Neural cell (in vitro differentiated cells): ENCODE data around the gene TIMM44. TPM values are rescaled to one million over a fixed set of nuclear protein-coding genes. Genes with fewer than 3 reads are reported as not detected.
A peak's percentile ranks its signal among the peaks of the same experiment; 100 is the strongest.

Experiments used
- H2AFZ ChIP-seq: fragments of 200-600, 300-800 bp; sonication (generic), shearing (Covaris generic); 2 replicates; pipeline ENCODE4 v1.6.0; 2014; ENCODE audit warnings: low read depth, mild to moderate bottlenecking, antibody characterized with exemption, low read length, moderate library complexity
- H3F3A ChIP-seq: fragments of 200-600 bp; shearing (Covaris generic); 2 replicates; pipeline ENCODE4 v1.6.1; 2016; ENCODE audit warnings: mild to moderate bottlenecking, moderate library complexity, mixed read lengths, antibody characterized with exemption, low read length; ENCODE audit not compliant: insufficient read depth, poor library complexity, severe bottlenecking
- H3K27ac ChIP-seq: fragments of 200-600, 300-800 bp; sonication (generic), shearing (Covaris generic); 2 replicates; pipeline ENCODE4 v1.5.1; 2014; ENCODE audit warnings: mild to moderate bottlenecking, low read length, moderate library complexity
- H3K27me3 ChIP-seq: fragments of 300-800, 200-600 bp; sonication (generic), shearing (Covaris generic); 2 replicates; pipeline ENCODE4 v1.6.0; 2014; ENCODE audit warnings: mild to moderate bottlenecking, low read depth, low read length, moderate library complexity; ENCODE audit not compliant: insufficient read depth
- H3K36me3 ChIP-seq: fragments of 300-800, 200-600 bp; sonication (generic), shearing (Covaris generic); 2 replicates; pipeline ENCODE4 v1.5.1; 2014; ENCODE audit warnings: mild to moderate bottlenecking, antibody characterized with exemption, low read length, moderate library complexity; ENCODE audit not compliant: insufficient read depth
- H3K4me2 ChIP-seq: fragments of 300-800, 200-600 bp; sonication (generic), shearing (Covaris generic); 2 replicates; pipeline ENCODE4 v1.6.0; 2014; ENCODE audit warnings: mild to moderate bottlenecking, low read length
- H3K4me3 ChIP-seq: fragments of 300-800, 200-600 bp; sonication (generic), shearing (Covaris generic); 2 replicates; pipeline ENCODE4 v1.5.1; 2014; ENCODE audit warnings: mild to moderate bottlenecking, low read length, moderate library complexity
- H3K79me2 ChIP-seq: fragments of 200-600 bp; shearing (Covaris generic); replicated peaks from 2 replicates; pipeline ENCODE4 v1.6.0; 2014; ENCODE audit warnings: mild to moderate bottlenecking, low read length, moderate library complexity; ENCODE audit not compliant: insufficient read depth
- H3K9ac ChIP-seq: fragments of 300-800, 200-600 bp; sonication (generic), shearing (Covaris generic); 2 replicates; pipeline ENCODE4 v1.6.1; 2016; ENCODE audit warnings: mild to moderate bottlenecking, low read length, mixed read lengths
- H3K9me2 ChIP-seq: fragments of 200-600 bp; shearing (Covaris generic); 2 replicates; pipeline ENCODE4 v1.6.1; 2016; ENCODE audit warnings: mild to moderate bottlenecking, low read length, mixed read lengths; ENCODE audit not compliant: insufficient read depth
- H3K9me3 ChIP-seq: fragments of 200-600, 300-800 bp; sonication (generic), shearing (Covaris generic); 2 replicates; pipeline ENCODE4 v1.6.1; 2016; ENCODE audit warnings: mild to moderate bottlenecking, mixed run types, low read length, moderate library complexity, mixed read lengths
- H4K20me1 ChIP-seq: fragments of 200-600 bp; shearing (Covaris generic); 2 replicates; pipeline ENCODE4 v1.6.1; 2016; ENCODE audit warnings: mild to moderate bottlenecking, mixed run types; ENCODE audit not compliant: insufficient read depth
- CTCF ChIP-seq: fragments of 450-650 bp; IDR thresholded peaks from 2 replicates; pipeline ENCODE4 v1.5.1; 2014; ENCODE audit warnings: antibody characterized with exemption, mild to moderate bottlenecking, moderate library complexity; ENCODE audit not compliant: poor library complexity, severe bottlenecking
- EP300 ChIP-seq: fragments of 450-650 bp; conservative IDR thresholded peaks from 2 replicates; pipeline ENCODE4 v1.6.1; 2014; ENCODE audit warnings: antibody characterized with exemption, mild to moderate bottlenecking, moderate library complexity; ENCODE audit not compliant: poor library complexity, severe bottlenecking
- EZH2 ChIP-seq: fragments of 200-600, 300-800 bp; shearing (Covaris generic), sonication (generic); IDR thresholded peaks from 2 replicates; pipeline ENCODE4 v1.6.1; 2014; ENCODE audit warnings: antibody characterized with exemption, low read length, borderline replicate concordance, mild to moderate bottlenecking; ENCODE audit not compliant: insufficient read depth, poor library complexity, severe bottlenecking
- MXI1 ChIP-seq: fragments of 450-650 bp; conservative IDR thresholded peaks from 2 replicates; pipeline ENCODE4 v1.6.1; 2014; ENCODE audit warnings: antibody characterized with exemption, mild to moderate bottlenecking; ENCODE audit not compliant: poor library complexity, severe bottlenecking
- POLR2AphosphoS5 ChIP-seq: IDR thresholded peaks from 2 replicates; pipeline ENCODE4 v1.6.1; 2012
- RAD21 ChIP-seq: fragments of 450-650 bp; conservative IDR thresholded peaks from 2 replicates; pipeline ENCODE4 v1.6.1; 2014; ENCODE audit warnings: antibody characterized with exemption, mild to moderate bottlenecking, moderate library complexity
- REST ChIP-seq: IDR thresholded peaks from 2 replicates; pipeline ENCODE4 v1.6.1; 2012; ENCODE audit warnings: borderline replicate concordance
- SMC3 ChIP-seq: fragments of 450-650 bp; conservative IDR thresholded peaks from 2 replicates; pipeline ENCODE4 v1.6.1; 2014; ENCODE audit warnings: antibody characterized with exemption, mild to moderate bottlenecking, moderate library complexity; ENCODE audit not compliant: poor library complexity
- TAF1 ChIP-seq: IDR thresholded peaks from 2 replicates; pipeline ENCODE4 v1.6.1; 2012; ENCODE audit warnings: low read depth
- polyA plus RNA-seq: library from polyadenylated mRNA; depleted of rRNA; stranded (reverse); fragments of >200 nt; gene quantifications from 2 replicates; pipeline ENCODE4 v1.2.3, GENCODE V29; 2014

TIMM44 gene
- polyA plus RNA-seq, 1 donor from 2014 or later, result 48.3 TPM

GRCh38 chr19:7923295-7924191, 19.9 kb downstream of the TIMM44 start:
- TF ChIP-seq POLR2AphosphoS5 (no peak), REST (no peak), SMC3 (no peak), CTCF (no peak), MXI1 (no peak), EP300 (no peak), RAD21 (no peak), EZH2 (no peak), TAF1 (no peak)
- Histone ChIP-seq H3K9ac (no peak overlapping the region), H3F3A (no peaks in the 10 kb centered on the region), H4K20me1 (peaks cover 10% of the 10 kb centered on the region), H3K9me3 (no peaks in the 10 kb centered on the region), H3K79me2 (peaks cover 14% of the 10 kb centered on the region), H2AFZ (no peak overlapping the region), H3K4me3 (peak overlapping the region; percentile 70), H3K36me3 (no peaks in the 10 kb centered on the region), H3K9me2 (no peaks in the 10 kb centered on the region), H3K4me2 (no peak overlapping the region), H3K27me3 (peaks cover 3% of the 10 kb centered on the region), H3K27ac (no peak overlapping the region)

- Histone ChIP-seq H4K20me1 (peaks cover 10% of the 10 kb centered on the region), H3K36me3 (no peaks in the 10 kb centered on the region), H2AFZ (no peak overlapping the region), H3K9ac (no peak overlapping the region), H3K9me3 (no peaks in the 10 kb centered on the region), H3K4me2 (no peak overlapping the region), H3F3A (no peaks in the 10 kb centered on the region), H3K27ac (no peak overlapping the region), H3K79me2 (peaks cover 14% of the 10 kb centered on the region), H3K27me3 (peaks cover 10% of the 10 kb centered on the region), H3K4me3 (no peak overlapping the region), H3K9me2 (no peaks in the 10 kb centered on the region)
- no peak for TF ChIP-seq POLR2AphosphoS5
- no peak for TF ChIP-seq TAF1
- no peak for TF ChIP-seq RAD21
- TF ChIP-seq SMC3, result no peak
- no peak for TF ChIP-seq CTCF
- TF ChIP-seq REST, result no peak
- no peak for TF ChIP-seq MXI1
- no peak for TF ChIP-seq EZH2
- TF ChIP-seq EP300, result no peak
Observed at GRCh38 chr19:7922836-7923195, 20.6 kb downstream of the TIMM44 start.
